HG02970 (cell line): ENCODE measurements around the gene HOXB13.

ENCODE experiments used
- ATAC-seq: cut with Tn5 transposase; IDR thresholded peaks from one replicate; pipeline ENCODE4 v1.9.1; 2021; ENCODE audit warnings: mild to moderate bottlenecking, moderate library complexity, moderate number of reproducible peaks; ENCODE audit not compliant: unreplicated experiment, low FRiP score

The HOXB13 gene

DNA sequence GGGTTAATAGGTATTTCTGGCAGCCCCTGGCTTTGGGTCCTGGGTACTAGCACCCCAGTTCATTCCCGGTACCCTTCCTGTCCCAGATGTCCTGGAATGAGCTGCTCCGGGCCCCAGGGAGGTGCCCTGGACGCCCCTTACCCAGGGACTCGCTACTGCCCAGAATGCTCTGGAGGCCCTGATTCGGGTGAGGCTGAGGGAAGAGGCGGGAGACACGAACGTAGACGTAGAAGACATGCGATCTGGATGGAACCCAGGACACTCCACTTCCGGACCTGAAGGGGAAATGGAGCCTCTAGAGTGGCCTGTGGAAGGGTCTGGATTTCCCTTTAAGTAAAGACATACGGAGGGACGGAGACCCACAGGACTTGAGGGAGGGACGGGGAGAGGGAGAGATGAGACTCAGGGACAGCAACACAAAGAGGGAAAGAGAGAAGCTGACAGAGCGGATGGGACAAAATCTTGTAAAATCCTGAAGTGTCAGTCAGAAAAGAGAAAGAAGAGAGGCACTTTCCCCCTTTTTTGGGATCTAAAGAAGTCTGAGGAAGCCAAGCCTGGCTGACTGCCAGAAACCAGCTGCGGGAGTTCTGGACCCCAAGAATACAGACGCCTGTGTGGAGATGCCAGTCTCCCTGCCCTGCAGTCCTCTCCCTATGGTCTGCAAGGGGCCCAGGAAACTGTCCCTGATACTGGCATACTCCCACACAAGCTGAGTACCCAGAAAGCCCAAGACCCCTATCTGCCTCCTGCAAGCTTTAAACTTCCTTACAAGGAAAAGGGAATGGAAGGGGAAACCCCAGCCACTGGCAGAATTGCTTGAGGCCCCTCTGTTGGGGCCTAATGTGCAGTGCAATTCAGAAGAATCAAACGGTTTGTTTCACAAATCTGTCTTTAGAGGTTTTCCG lies 1.0 kb upstream of the HOXB13 start:
- ATAC-seq: no peak

DNA sequence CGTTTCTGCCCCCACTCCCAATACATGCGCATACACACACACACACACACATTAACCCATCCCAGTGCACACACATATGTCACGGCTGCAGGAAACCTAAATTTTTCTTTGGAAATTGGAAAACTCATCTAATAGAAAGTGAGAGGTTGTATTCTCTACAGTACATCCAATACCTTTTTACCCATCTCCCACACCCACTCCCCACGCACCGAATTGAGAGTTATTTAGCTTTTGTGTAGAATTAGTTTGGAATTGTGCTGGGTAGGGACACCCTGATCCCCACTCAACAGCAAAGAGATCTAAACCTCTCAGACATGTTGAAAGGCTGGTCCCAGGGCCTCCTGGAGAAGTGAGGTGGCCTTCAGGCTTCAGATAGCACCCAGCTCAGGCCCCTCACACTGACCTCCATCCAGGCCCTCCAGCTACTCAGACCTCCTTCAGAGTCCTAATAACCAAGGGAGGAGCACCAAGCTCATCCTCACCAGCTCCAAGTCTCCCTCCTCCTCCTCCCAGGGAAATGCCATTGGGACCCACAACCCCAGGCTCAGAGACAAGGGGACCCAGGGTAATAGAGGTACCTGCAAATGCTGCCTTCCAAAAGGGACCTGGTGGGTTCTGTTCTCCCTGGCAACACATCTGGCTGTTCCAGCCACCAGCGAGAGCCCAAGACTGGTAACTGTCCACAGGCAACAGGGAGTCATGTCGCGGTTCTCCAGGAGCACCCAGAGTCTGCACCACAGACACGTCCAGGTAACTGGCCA lies 955 bp downstream of the HOXB13 start:
- no peak for ATAC-seq

DNA sequence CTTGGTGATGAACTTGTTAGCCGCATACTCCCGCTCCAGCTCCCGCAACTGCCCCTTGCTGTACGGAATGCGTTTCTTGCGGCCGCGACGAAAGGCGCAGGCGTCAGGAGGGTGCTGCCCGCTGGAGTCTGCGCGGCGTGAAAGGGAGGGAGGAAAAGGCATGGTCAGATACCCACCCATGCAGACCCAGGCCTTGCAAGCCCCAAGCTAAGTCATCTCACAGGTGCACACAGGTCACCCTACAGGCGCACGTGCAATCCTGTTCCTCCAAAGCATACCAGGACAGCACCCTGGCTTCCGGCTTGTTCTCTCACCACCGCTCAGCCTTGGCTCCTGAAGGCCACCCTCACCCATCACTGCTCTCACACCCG lies 1.6 kb downstream of the HOXB13 start:
- no peak for ATAC-seq

DNA sequence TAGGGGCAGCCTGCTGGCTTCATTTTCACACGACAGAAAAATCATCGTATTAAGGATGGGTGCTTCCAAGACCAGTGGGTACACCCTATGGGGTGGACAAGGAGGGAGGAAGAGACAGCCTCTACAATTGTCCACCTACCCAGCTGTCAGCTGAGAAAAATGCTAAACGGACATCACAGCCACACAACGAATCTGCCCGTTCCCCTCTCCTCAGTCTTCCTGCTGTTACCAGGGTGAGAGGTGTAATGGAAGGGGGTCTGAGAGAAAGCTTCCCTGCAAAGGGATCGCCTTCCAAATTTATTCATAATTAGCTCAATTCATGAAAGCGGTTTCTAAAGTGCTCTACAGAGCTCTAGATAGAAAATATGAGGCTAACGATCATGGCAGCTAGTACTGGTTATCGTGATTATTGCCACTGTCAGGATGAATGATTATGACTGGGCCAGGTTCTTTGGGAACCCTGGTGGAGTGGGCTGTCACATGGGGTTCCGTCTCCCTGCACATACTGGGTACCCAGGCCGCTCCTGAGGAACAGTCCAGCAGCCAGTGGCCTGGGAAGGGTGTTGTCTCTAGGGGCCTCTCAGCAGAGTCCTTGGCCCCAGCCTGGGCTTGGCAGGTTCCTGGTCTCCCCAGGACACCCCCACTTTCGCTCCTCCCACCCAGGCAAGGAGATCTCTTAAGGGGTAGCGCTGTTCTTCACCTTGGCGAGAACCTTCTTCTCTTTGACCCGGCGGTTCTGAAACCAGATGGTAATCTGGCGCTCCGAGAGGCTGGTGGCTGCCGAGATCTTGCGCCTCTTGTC lies 2.2 kb downstream of the HOXB13 start:
- ATAC-seq: no peak

DNA sequence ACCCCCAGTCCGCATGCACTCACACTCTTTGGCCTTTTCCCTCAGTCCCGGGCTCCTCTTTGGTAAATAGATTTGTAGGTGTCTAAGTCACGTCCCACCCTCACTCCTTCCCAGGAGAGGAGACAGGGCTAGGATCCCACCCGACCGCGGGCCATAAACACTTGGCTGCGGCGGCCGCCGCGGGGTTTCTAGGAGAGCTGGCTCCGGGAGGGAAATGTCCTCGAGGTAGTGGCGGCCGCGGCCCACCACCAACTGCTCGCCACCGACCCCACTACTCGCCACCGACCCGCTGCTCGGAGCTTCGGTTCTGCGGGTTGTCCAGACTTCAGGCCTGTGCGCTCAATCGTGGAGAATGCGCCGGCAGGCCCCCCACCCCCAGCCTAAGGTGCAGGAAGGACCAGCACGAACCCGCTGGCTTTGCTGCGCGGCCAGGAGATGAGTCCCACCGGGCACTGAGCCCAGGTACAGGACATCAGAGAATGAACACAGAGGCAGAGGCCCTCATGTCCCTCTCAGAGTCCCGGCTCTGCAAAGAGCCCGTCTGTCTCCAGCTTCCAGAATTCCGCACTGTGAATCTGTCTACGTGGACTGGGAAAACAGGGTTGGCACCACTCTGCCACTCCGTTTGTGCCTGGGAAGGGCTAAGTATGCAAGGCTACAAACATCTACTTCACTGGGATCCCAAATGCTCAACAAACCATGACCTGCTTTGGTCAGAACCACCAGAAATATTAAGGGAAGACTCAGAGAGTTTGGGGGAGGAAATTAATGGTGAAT lies 3.1 kb downstream of the HOXB13 start:
- ATAC-seq: no peak

DNA sequence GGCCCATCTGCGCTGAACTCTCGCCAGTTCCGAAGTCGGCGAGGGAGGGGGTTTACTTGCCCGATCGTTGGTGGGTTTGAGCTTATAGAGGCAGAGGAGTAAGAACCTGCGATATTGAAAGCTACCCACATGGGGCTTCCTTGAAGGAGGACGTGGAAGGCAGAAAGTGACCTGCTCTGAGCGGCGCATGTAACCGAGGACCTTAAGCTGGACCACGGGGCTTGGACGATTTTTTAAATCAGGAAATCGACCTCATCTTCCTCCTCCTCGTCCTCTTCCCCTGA lies 3.6 kb downstream of the HOXB13 start:
- ATAC-seq: no peak

DNA sequence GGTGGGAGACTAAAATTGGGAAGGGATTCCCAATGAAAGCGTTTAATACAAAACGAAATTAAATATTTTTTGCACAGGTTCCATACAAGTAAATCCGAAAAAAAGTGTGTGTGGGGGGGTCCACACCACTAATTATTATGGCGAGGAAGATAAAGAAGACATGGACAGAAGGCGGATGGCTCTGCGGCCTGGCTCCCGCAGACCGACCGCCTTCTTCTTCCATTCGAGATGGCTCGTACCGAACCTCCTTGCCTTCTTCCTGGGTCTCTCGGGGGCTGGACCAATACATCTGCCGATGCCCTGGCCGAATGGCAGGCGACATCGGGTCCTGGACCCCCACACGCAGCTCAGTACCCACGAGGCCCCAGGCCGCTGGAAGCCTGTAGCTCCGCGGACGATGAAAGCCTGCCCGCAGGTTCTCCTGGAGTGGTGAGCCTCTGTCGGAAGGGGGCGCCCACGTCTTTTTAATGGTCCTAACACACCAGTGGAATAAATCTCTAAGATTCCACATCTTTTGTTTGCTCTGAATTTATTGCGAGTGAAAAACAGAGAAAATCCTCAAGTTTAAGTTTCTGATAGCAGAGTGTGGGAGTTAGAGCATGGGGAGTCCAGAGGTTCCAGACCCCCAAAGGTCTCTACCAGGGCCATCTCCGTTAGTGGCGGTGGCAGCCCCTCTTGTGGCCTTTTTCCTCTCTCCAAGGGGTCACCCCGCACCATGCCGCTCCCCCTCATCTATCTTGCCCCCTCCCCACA lies 4.1 kb downstream of the HOXB13 start:
- no peak for ATAC-seq

DNA sequence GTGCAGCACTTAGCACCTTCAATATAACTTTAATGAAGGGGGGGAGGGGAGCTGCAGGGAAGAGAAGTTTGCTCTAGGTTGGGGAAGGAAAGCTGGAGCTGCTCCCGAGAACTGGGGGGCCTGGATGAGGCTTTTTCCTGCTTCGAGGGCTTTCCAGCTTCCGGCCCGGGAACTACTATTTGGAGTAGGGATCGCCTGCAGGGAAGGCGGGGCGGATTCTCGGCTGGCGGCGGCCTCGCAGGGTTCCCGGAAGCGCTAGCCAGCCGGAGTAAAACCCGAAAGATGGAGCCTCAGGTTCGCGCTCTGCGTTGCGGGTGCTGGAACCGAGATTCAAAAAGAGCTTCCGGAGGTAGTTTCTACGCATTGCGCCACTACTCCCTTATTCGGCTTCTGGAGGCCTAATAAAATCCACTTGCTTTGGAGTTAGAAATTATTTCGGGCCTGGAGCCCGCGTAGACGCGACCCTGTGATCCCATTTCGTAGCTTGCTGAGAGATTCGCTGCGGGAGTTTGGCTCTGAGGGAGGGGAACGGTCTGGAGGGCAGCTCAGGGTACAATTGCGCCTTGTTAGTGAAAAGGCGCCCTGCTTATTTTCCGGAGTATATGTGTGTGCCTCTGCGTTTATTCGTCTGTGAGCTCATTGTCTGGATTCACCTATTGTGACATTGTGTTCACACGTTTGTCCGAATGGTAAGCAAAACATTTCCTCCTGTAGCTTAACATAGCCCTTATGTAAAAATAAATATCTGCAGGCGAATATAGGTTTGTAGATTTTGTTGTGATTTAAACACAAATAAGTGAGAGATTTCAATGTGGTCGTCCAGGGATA lies 4.9 kb downstream of the HOXB13 start:
- no peak for ATAC-seq

DNA sequence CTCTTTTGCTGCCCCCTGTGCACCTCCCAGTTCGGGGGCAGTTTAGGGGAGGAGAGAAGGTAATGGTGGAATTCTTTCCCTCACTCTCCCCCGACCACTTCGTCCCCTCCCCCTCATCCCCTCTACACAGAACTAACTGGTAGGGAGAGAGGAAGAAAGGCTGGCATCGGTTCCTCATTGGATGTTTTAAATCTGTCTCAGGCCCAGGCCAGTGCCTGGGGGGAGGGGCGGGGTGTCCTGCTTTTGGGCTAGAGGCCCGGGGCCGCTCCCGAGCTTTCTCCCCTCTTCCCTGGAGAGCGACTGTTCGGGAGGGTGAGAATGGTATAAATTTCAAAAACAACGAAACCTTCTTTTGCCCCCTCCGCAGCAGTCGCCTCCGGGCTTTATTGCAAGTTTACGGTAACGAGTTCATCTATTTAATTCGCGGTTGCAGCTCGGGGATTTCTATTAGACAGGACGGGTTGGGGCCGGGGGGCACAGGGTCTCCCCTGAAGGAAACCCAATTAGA lies 5.6 kb downstream of the HOXB13 start, which contains the start of gene PRAC2:
Gene PRAC2 (plus strand): TSS at position 271 of the 508 bp plus-strand sequence. CDS start 1,226 bp downstream, outside the sequence.
- ATAC-seq: no peak

DNA sequence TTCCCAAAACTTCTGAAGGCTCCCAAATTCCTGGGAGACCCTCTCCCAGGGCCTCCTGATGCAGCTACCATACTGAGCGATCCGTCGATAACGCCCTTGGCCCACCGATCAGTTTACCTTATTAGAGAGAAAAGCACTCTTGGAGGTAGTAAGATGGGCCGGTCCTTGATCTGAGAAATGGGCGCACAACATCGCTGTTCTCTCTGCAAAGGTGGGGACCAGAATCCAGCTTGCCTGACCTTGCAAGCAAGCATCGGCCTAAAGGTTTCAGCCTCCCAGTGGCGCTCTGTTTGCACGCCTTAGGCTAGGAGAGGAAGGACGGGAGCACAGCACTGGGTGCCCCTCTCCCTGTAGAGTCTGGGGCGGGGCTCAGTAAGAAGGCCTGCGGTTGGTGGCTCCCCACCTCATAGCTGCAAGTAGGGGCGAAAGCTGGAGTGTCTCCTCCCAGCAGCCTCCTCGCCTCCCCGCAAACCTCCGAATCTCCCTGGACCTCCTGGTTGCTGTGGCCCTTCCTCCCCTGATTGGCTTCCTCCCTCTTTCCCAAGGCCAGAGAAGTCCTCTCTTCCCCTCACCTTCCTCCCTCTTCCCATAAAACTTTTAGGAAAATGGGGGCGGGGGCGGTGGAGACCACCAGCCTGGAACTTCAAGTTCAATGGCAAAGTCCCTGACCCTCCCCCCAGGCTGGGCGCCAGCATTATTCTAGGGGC lies 6.2 kb downstream of the HOXB13 start, which contains the start of gene PRAC1:
Gene PRAC1 (minus strand): TSS at position 318 of the 707 bp plus-strand sequence. CDS start 126 bp downstream, at position 192.
- ATAC-seq: no peak

DNA sequence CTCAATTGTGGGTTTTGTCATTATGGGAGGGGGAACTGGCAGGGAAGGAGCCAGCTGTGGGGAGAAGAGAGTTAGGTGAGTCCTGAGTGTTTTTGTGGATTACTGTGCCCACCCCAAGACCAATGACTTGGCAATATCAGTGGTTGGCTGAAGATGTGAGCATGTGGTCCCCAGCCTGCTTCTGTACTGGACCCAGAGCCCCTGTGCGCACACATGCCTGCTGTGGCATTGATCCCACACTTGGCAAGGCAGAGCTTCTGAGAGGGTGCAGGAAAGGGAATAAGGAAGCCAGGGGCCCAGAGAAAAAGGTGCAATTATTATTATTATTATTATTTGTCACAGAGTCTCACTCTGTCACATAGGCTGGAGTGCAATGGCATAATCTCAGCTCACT lies 7.5 kb downstream of the HOXB13 start:
- ATAC-seq: no peak

DNA sequence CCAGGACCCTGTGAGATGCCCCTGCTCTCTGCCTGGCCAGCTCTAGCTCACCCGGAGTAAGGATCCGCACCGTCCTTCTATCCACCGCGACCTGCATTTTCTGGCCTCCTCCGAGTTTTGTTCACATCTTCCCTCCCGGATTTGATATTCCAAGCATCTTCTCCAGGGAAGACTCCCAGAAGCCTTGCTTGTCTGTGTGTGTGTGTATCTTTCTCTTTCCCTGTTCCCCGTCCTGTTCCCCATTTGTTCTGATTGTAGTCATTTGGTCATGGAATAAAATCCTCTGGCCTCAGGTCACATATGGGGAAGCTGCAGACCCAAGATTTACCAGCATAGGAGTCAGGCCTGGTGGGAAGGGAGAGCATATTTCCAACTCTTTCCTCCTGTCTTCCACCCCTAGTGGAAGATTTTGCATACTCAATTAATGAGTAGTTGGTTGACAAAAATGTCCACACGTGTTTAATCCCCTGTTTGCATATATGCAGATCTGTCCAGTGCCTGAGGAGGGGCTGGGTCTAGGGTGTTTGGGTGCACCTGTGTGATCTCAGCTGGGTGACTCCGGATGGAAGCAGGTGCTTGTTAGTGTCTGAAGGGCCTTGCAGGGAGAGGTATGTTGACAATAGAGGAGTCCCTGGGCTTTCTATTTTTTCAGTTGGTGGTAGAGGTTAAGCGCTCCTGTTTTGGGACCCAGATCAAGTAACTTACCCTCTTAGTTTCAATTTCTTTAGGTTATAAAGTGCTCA lies 8.1 kb downstream of the HOXB13 start:
- ATAC-seq: no peak

DNA sequence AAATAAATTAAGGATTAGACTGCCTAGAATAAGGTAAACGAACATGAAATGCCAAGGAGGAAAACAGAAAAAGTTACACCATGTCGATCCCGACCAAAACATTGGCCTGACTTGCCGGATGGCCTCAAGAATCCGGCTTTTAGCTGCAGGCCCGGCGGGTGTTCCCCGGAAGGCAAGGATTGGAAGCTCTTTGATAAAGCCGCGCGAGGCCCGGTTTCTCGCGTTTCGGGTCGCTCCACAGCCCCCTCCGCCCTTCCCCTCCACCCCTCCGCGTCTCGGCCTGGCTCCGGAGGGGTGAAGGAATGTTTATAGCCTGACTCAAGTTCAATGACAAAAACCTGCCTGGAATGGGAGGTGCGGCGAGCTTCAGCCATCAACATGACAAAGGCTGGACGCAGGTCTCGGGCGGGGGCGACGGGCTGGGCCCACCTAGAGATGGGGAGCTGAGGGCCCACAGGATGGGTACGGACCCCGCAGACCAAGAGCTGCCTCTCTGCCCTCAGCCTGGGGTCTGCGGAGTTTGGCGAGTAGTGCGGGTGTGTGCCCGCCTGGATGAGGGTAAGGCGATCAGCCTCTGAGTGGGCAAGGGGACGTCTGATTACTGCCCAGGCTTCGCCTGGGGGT lies 8.8 kb downstream of the HOXB13 start:
- ATAC-seq: no peak

DNA sequence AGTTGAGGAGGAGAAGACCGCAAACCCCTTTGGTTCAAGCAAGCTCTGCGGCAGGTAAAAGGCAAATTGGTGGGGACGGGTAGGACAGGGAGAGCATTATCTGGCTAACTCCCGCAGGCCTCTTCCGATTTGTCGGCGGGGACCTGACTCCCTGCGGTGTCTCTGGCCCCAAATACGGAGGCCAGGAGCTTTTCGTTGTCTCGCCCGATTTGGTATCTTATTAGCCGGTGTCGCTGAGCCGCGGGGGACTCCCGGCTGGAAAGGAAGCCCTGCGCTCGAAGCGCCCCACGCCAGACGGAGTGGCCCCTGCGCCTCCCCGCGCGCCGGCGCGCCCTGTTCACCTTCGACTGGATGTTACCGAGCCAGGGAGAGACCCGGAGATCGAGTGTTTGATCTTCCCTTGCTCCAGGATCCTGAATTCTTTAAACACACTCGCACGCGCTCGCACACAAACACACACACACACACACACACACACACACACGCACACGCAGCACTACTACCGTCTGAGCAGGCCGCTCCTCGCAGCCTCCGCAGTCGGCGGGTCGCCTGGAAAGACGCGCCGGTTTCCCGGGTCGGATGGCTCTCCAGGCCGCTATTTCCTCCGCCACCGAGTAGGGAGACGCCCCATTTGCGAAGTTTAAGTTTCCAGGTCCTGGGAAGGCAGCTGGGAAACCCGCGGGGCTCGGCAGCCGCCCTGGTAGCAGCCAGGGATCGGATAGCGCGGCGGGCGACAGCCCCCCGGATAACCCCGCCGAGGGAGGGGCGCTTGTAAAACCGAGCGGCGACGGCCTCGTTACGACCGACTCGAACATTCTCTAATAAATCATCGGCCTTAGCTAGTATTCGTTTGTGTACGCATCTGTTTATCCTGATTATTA lies 9.5 kb downstream of the HOXB13 start:
- ATAC-seq: no peak

DNA sequence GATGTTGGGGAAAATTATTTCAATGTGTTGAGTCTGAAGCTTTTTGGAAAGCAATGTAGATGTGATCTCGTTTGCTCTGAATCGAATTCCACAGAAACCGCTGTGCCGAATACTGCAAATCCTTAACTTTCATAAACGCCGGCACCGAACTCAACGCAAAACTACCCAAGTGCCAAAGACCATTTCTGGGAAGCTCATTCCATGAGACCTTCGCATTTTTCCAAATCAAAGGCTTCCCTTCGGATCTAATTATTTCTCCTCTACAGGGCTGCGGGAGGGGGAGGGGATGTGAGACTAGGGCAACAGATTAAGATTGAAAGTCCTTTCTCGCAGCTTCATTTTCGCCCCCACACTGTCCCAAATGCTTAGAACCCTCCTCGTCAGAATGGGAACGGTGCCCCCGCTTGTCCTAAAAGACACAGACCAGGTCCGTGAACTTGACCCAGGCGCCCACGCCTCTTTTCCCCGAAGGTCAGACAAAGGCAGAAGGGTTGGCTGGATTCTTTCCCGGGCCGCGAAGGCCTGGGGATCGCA lies 10.3 kb downstream of the HOXB13 start:
- ATAC-seq: no peak
